ENCODE results near the gene TRA2B.

The TRA2B gene

GRCh38 chr3:185920184-185920583 is 17.6 kb downstream of the TRA2B start (continued):
- no peak for TF ChIP-seq ARNTL (CRISPR knock-in tag; IDR thresholded peaks at IDR 0.05; ENCODE audit: borderline replicate concordance, low read depth)
- no peak for TF ChIP-seq ISL1 (CRISPR knock-in tag; IDR thresholded peaks at IDR 0.05)
- no peak for TF ChIP-seq TOX (CRISPR knock-in tag; IDR thresholded peaks at IDR 0.05; ENCODE audit: borderline replicate concordance)
- TF ChIP-seq CSDC2 (CRISPR knock-in tag; IDR thresholded peaks at IDR 0.05): no peak
- no peak for TF ChIP-seq ESRRG (CRISPR knock-in tag; IDR thresholded peaks at IDR 0.05)
- TF ChIP-seq ZFP30 (CRISPR knock-in tag; IDR thresholded peaks at IDR 0.05): no peak

GRCh38 chr3:185916042-185916833 is 21.6 kb downstream of the TRA2B start:
- ATAC-seq: no peak
- TF ChIP-seq, protein P1, sequence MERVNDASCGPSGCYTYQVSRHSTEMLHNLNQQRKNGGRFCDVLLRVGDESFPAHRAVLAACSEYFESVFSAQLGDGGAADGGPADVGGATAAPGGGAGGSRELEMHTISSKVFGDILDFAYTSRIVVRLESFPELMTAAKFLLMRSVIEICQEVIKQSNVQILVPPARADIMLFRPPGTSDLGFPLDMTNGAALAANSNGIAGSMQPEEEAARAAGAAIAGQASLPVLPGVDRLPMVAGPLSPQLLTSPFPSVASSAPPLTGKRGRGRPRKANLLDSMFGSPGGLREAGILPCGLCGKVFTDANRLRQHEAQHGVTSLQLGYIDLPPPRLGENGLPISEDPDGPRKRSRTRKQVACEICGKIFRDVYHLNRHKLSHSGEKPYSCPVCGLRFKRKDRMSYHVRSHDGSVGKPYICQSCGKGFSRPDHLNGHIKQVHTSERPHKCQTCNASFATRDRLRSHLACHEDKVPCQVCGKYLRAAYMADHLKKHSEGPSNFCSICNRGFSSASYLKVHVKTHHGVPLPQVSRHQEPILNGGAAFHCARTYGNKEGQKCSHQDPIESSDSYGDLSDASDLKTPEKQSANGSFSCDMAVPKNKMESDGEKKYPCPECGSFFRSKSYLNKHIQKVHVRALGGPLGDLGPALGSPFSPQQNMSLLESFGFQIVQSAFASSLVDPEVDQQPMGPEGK (CRISPR knock-in tag; IDR thresholded peaks at IDR 0.05; ENCODE audit: borderline replicate concordance): no peak
- TF ChIP-seq BACH2 (CRISPR knock-in tag; IDR thresholded peaks at IDR 0.05; ENCODE audit: borderline replicate concordance): no peak

DNA sequence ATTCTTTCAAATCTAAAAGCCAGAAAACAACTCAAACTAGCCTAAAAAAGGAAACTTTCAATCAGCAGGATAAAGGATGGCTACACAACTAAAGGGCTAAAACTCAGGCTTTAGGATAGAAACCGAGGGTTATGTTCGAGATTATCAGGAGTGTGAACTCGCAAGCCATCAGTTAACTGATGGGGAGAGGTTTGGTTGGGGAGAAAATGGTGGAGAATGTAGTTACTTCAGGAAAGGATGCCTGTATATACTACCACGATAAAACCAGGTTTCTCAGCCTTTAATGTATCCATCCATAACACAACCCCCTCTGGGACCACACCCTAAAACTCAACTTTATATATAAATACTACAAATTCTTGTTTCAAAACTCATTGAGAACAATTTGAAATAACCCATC is 22.2 kb downstream of the TRA2B start:
- no peak for TF ChIP-seq ESRRG (CRISPR knock-in tag; IDR thresholded peaks at IDR 0.05)
- no peak for TF ChIP-seq TCF4 (CRISPR knock-in tag; IDR thresholded peaks at IDR 0.05; ENCODE audit: borderline replicate concordance)
- TF ChIP-seq RARB (CRISPR knock-in tag; IDR thresholded peaks at IDR 0.05): no peak
- no peak for TF ChIP-seq CSDC2 (CRISPR knock-in tag; IDR thresholded peaks at IDR 0.05)
- no peak for TF ChIP-seq ZFP30 (CRISPR knock-in tag; IDR thresholded peaks at IDR 0.05)
- no peak for TF ChIP-seq POU6F1 (CRISPR knock-in tag; IDR thresholded peaks at IDR 0.05; ENCODE audit: borderline replicate concordance, low read depth)
- TF ChIP-seq GLIS3 (CRISPR knock-in tag; IDR thresholded peaks at IDR 0.05): no peak
- no peak for TF ChIP-seq SNAI2 (CRISPR knock-in tag; IDR thresholded peaks at IDR 0.05)
- no peak for TF ChIP-seq PPARA (CRISPR knock-in tag; IDR thresholded peaks at IDR 0.05; ENCODE audit: borderline replicate concordance)
- TF ChIP-seq, protein P1 (CRISPR knock-in tag; IDR thresholded peaks at IDR 0.05; ENCODE audit: borderline replicate concordance): no peak
- no peak for TF ChIP-seq ARNTL (CRISPR knock-in tag; IDR thresholded peaks at IDR 0.05; ENCODE audit: borderline replicate concordance, low read depth)
- TF ChIP-seq OSR1 (CRISPR knock-in tag; IDR thresholded peaks at IDR 0.05): no peak
- no peak for TF ChIP-seq ZC3H10 (CRISPR knock-in tag; IDR thresholded peaks at IDR 0.05)
- no peak for TF ChIP-seq BACH2 (CRISPR knock-in tag; IDR thresholded peaks at IDR 0.05; ENCODE audit: borderline replicate concordance)
- no peak for TF ChIP-seq TSHZ2 (CRISPR knock-in tag; IDR thresholded peaks at IDR 0.05)
- TF ChIP-seq ZNF70 (CRISPR knock-in tag; IDR thresholded peaks at IDR 0.05): no peak
- no peak for TF ChIP-seq ZNF8 (CRISPR knock-in tag; IDR thresholded peaks at IDR 0.05)
- no peak for TF ChIP-seq ZNF565 (CRISPR knock-in tag; conservative IDR thresholded peaks at IDR 0.05; ENCODE audit: low read depth)
- no peak for TF ChIP-seq TOX (CRISPR knock-in tag; IDR thresholded peaks at IDR 0.05; ENCODE audit: borderline replicate concordance)
- ATAC-seq: no peak
